Stomach (tissue), 9 donors: ENCODE data around the gene PLCL2. TPM values are rescaled to one million over a fixed set of nuclear protein-coding genes. Genes with fewer than 3 reads are reported as not detected.

Experiments
- DNase-seq, 2 donors: peaks; one replicate each; pipeline versions ENCODE4 v3.0.0 to v3.0.0-alpha.2; 2013 to 2019
- H3K27ac ChIP-seq, 5 donors: fragments of 200-600 bp in 4 of 5; sonication (generic) in 4 of 5; one replicate each; pipeline ENCODE4 v1.5.1; 2013 to 2019; ENCODE audit warnings: mild to moderate bottlenecking in 1 of 5, moderate library complexity in 1 of 5
- H3K27me3 ChIP-seq, 3 donors: fragments of 200-600 bp; sonication (generic); one replicate each; pipeline ENCODE4 v1.5.1; 2017 to 2019; ENCODE audit warnings: mixed run types in 1 of 3
- H3K36me3 ChIP-seq, 4 donors: fragments of 200-600 bp; sonication (generic); 1 replicate in 3 of 4; 2 replicates in 1 of 4; pipeline ENCODE4 v1.5.1; 2016 to 2019
- H3K4me1 ChIP-seq, 4 donors: fragments of 200-600 bp; sonication (generic); one replicate each; pipeline ENCODE4 v1.5.1; 2016 to 2019
- H3K4me3 ChIP-seq, 4 donors: fragments of 200-600 bp; sonication (generic) in 3 of 4; one replicate each; pipeline ENCODE4 v1.5.1; 2016 to 2019; ENCODE audit warnings: mild to moderate bottlenecking in 1 of 4
- H3K9me3 ChIP-seq, 4 donors: fragments of 200-600 bp; sonication (generic); one replicate each; pipeline ENCODE4 v1.5.1; 2016 to 2019
- CTCF ChIP-seq, 7 experiments: fragments of 450-650 bp in 4 of 7; fragments of 200-600 bp in 3 of 7; sonication (generic) in 3 of 7; IDR thresholded peaks; one replicate each; pipeline ENCODE4 v1.5.1; 2016 to 2019; ENCODE audit warnings: antibody characterized with exemption in 7 of 7, control low read depth in 2 of 7, mild to moderate bottlenecking in 1 of 7
- EP300 ChIP-seq: sonication (generic); formaldehyde crosslinking; IDR thresholded peaks from one replicate; pipeline ENCODE4 v1.6.1; 2017; ENCODE audit warnings: antibody characterized with exemption
- POLR2A ChIP-seq, 4 donors: fragments of 450-650 bp; IDR thresholded peaks; one replicate each; pipeline ENCODE4 v1.6.1; 2016; ENCODE audit warnings: antibody characterized with exemption in 4 of 4, control low read depth in 2 of 4, mild to moderate bottlenecking in 1 of 4, moderate library complexity in 1 of 4
- POLR2AphosphoS5 ChIP-seq, 3 donors: sonication (generic); formaldehyde crosslinking; IDR thresholded peaks; one replicate each; pipeline ENCODE4 v1.6.1; 2016; ENCODE audit warnings: antibody characterized with exemption in 3 of 3
- WGBS, 5 donors: extraction: QIAGEN DNeasy Blood & Tissue Kit in 3 of 5; methylation state at CpG; one replicate each; pipeline versions ENCODE4 v1.1.5 to v1.1.7; 2013 to 2018; 5-methylcytosine and 5-hydroxymethylcytosine counted together
- intact Hi-C: fragments of 100-400 bp; cut with DNase I; formaldehyde crosslinking; loops from one replicate; pipeline ENCODE4 v1.15.1; 2023; ENCODE audit warnings: low total_unique reads
- polyA plus RNA-seq, 3 donors: library from polyadenylated mRNA; stranded (reverse); fragments of 200-250 nt; gene quantifications; one replicate each; pipeline ENCODE4 v1.2.3, GENCODE V29; 2013
- total RNA-seq, 5 donors: library from RNA; depleted of rRNA; stranded (reverse); fragments of >200 nt; gene quantifications; one replicate each; pipeline versions ENCODE4 v1.1.0 to v1.2.3, GENCODE V29; 2014 to 2016
- donor health status: healthy with polysubstance abuse.
- donor health status: Bipolar disorder and iron deficiency.
- donor health status: healthy.

Gene PLCL2
- total and polyA plus RNA-seq, 8 donors, result 1.0 to 34.9 (median 5.7) TPM

GRCh38 chr3:16910207-16910606 is 25.5 kb downstream of the PLCL2 start:
- Histone ChIP-seq H3K4me1 (peaks cover 10 to 36% (median 21%) of the 10 kb centered on the region in 4 donors), H3K36me3 (no peaks in the 10 kb centered on the region), H3K4me3 (no peak overlapping the region), H3K27ac (no peak overlapping the region), H3K27me3 (no peaks in the 10 kb centered on the region), H3K9me3 (no peaks in the 10 kb centered on the region)
- TF ChIP-seq EP300 (no peak), POLR2A (IDR thresholded peaks at IDR 0.05) (no peak), POLR2AphosphoS5 (IDR thresholded peaks at IDR 0.05) (no peak), CTCF (IDR thresholded peaks at IDR 0.05) (no peak)
- no peak for DNase-seq
- intact Hi-C loops, result no loop called here
- 87 to 95% (median 89%) methylated on average over 3 of the region's 3 CpGs for WGBS, 5 donors

GRCh38 chr3:16911916-16912315 is 27.2 kb downstream of the PLCL2 start:
- H3K36me3 ChIP-seq, result no peaks in the 10 kb centered on the region
- no peaks in the 10 kb centered on the region for H3K27me3 ChIP-seq
- TF ChIP-seq CTCF (IDR thresholded peaks at IDR 0.05), result no peak
- no peak for TF ChIP-seq EP300
- no peak for TF ChIP-seq POLR2AphosphoS5 (IDR thresholded peaks at IDR 0.05)
- TF ChIP-seq POLR2A (IDR thresholded peaks at IDR 0.05), result no peak
- DNase-seq, result no peak
- no peak overlapping the region for H3K27ac ChIP-seq
- peaks cover 6 to 31% (median 12%) of the 10 kb centered on the region in 4 donors for H3K4me1 ChIP-seq
- intact Hi-C loops, result no loop called here
- H3K4me3 ChIP-seq, result no peak overlapping the region
- H3K9me3 ChIP-seq, result no peaks in the 10 kb centered on the region
- WGBS, 5 donors, result 89 to 99% (median 94%) methylated on average over 2 of the region's 2 CpGs

GRCh38 chr3:16912400-16913263 is 27.9 kb downstream of the PLCL2 start:
- DNase-seq, result no peak
- peaks cover 0 to 25% (median 9%) of the 10 kb centered on the region in 4 donors for H3K4me1 ChIP-seq
- no peaks in the 10 kb centered on the region for H3K27me3 ChIP-seq
- H3K4me3 ChIP-seq, result no peak overlapping the region
- no peaks in the 10 kb centered on the region for H3K9me3 ChIP-seq
- H3K36me3 ChIP-seq, result no peaks in the 10 kb centered on the region
- intact Hi-C loops, result no loop called here
- WGBS, 5 donors, result 89 to 97% (median 94%) methylated on average over 3 of the region's 3 CpGs
- TF ChIP-seq CTCF (IDR thresholded peaks at IDR 0.05) (no peak), POLR2AphosphoS5 (IDR thresholded peaks at IDR 0.05) (no peak), EP300 (no peak), POLR2A (IDR thresholded peaks at IDR 0.05) (no peak)
- peak overlapping the region in 1 of 5 donors; percentile 8 for H3K27ac ChIP-seq

GRCh38 chr3:16913264-16913580 is 28.5 kb downstream of the PLCL2 start:
- H3K9me3 ChIP-seq, result no peaks in the 10 kb centered on the region
- peaks cover 0 to 23% (median 10%) of the 10 kb centered on the region in 4 donors for H3K4me1 ChIP-seq
- H3K36me3 ChIP-seq, result no peaks in the 10 kb centered on the region
- intact Hi-C loops, result no loop called here
- H3K27ac ChIP-seq, result peak overlapping the region in 1 of 5 donors; percentile 8
- no peak for TF ChIP-seq CTCF (IDR thresholded peaks at IDR 0.05)
- TF ChIP-seq POLR2AphosphoS5 (IDR thresholded peaks at IDR 0.05), result no peak
- TF ChIP-seq POLR2A (IDR thresholded peaks at IDR 0.05), result no peak
- TF ChIP-seq EP300, result no peak
- H3K27me3 ChIP-seq, result no peaks in the 10 kb centered on the region
- no peak for DNase-seq
- H3K4me3 ChIP-seq, result no peak overlapping the region
- 90 to 99% (median 91%) methylated on average over 2 of the region's 2 CpGs for WGBS, 5 donors
